GM12878 (cell line): ENCODE measurements around the gene TYRO3. TPM values are rescaled to one million over a fixed set of nuclear protein-coding genes. Genes with fewer than 3 reads are reported as not detected.

ENCODE experiments used
- ATAC-seq: fragments of 200-7000 bp; cut with Tn5 transposase; 3 replicates; pipeline ENCODE4 v1.9.1; 2020; ENCODE audit warnings: mild to moderate bottlenecking, moderate library complexity
- BruUV-seq: library from RNA; stranded (reverse); fragments of 400-500 nt; replicated peaks from 2 replicates; lab custom pipeline; 2021; lab: Mats Ljungman, UMichigan
- CTCF ChIA-PET: fragments of 300-600 bp; sonication (Branson Sonifier 250); formaldehyde crosslinking; extraction: SDS; loops from one replicate; lab custom pipeline; 2021; ENCODE audit warnings: inconsistent platforms; lab: Yijun Ruan, JAX
- POLR2A ChIA-PET: fragments of 350-600 bp; formaldehyde crosslinking; extraction: SDS; loops from one replicate; lab custom pipeline; 2021; ENCODE audit warnings: inconsistent platforms; lab: Charles Lee
- RAD21 ChIA-PET: fragments of 300-600 bp; sonication (Branson Sonifier 250); formaldehyde crosslinking; loops from one replicate; lab custom pipeline; 2023; ENCODE audit warnings: antibody characterized with exemption; ENCODE audit not compliant: unreplicated experiment; lab: Charles Lee
- SMC1A ChIA-PET: fragments of 300-600 bp; sonication (Branson Sonifier 250); formaldehyde crosslinking; loops from one replicate; lab custom pipeline; 2023; ENCODE audit not compliant: unreplicated experiment, uncharacterized antibody; lab: Charles Lee
- DNase-seq: peaks from one replicate; pipeline ENCODE4 v3.0.0-alpha.2; 2011; ENCODE audit warnings: low read depth, low spot score
- FAIRE-seq: peaks from 3 replicates; lab custom pipeline; 2011; peaks lifted over from hg19 to GRCh38; lab: Jason Lieb, UNC
- H2AFZ ChIP-seq: 2 replicates; pipeline ENCODE4 v1.6.0; 2011; ENCODE audit warnings: low read depth, low read length, control low read depth; ENCODE audit not compliant: control insufficient read depth
- H3K27ac ChIP-seq: 2 replicates; pipeline ENCODE4 v1.5.1; 2011; ENCODE audit warnings: control low read depth; ENCODE audit not compliant: control insufficient read depth, insufficient read depth
- H3K27me3 ChIP-seq, 2 experiments: replicated peaks in 1 of 2; 2 replicates each; pipeline versions ENCODE4 v1.6.0 to v1.6.1; 2011; ENCODE audit warnings: low read length in 1 of 2; ENCODE audit not compliant: control insufficient read depth in 2 of 2, insufficient read depth in 2 of 2
- H3K36me3 ChIP-seq, 2 experiments: 2 replicates each; pipeline ENCODE4 v1.5.1; 2011; ENCODE audit warnings: low read length in 1 of 2; ENCODE audit not compliant: control insufficient read depth in 2 of 2, insufficient read depth in 2 of 2
- H3K4me1 ChIP-seq: 2 replicates; pipeline ENCODE4 v1.6.1; 2011; ENCODE audit warnings: mild to moderate bottlenecking, low read length, moderate library complexity, mixed read lengths; ENCODE audit not compliant: control insufficient read depth, insufficient read depth
- H3K4me2 ChIP-seq: 2 replicates; pipeline ENCODE4 v1.6.0; 2011; ENCODE audit warnings: control low read depth; ENCODE audit not compliant: control insufficient read depth, insufficient read depth
- H3K4me3 ChIP-seq: fragments of 200-600 bp; sonication (generic); 2 replicates; pipeline ENCODE4 v1.5.1; 2016
- H3K79me2 ChIP-seq: 2 replicates; pipeline ENCODE4 v1.6.0; 2011; ENCODE audit warnings: low read length; ENCODE audit not compliant: control insufficient read depth, insufficient read depth
- H3K9ac ChIP-seq: 2 replicates; pipeline ENCODE4 v1.8.0; 2011; ENCODE audit warnings: low read length, control low read depth, mixed read lengths; ENCODE audit not compliant: control insufficient read depth, insufficient read depth
- H3K9me3 ChIP-seq: replicated peaks from 3 replicates; pipeline ENCODE4 v1.5.1; 2011; ENCODE audit warnings: mild to moderate bottlenecking, low read length; ENCODE audit not compliant: control insufficient read depth, insufficient read depth
- H4K20me1 ChIP-seq: 2 replicates; pipeline ENCODE4 v1.6.0; 2011; ENCODE audit not compliant: control insufficient read depth, insufficient read depth
- BHLHE40 ChIP-seq, 2 experiments: fragments of 450-650 bp in 1 of 2; IDR thresholded peaks; 2 replicates each; pipeline ENCODE4 v1.6.1; 2011 to 2017; ENCODE audit warnings: low read depth in 2 of 2, borderline replicate concordance in 1 of 2, improper control_type of control experiment in 1 of 2, low read length in 1 of 2, mild to moderate bottlenecking in 1 of 2
- CEBPB ChIP-seq, 2 experiments: fragments of 150-350 bp in 1 of 2; IDR thresholded peaks; 2 replicates each; pipeline ENCODE4 v1.6.1; 2012 to 2014; ENCODE audit warnings: low read depth in 2 of 2, low read length in 2 of 2, borderline replicate concordance in 1 of 2, inconsistent platforms in 1 of 2
- E2F8 ChIP-seq: fragments of 450-650 bp; IDR thresholded peaks from 2 replicates; pipeline ENCODE4 v1.6.1; 2018; ENCODE audit warnings: mild to moderate bottlenecking, low read depth, moderate library complexity; ENCODE audit not compliant: partially characterized antibody
- IKZF2 ChIP-seq, 2 experiments: fragments of 450-650 bp; IDR thresholded peaks; 2 replicates each; pipeline ENCODE4 v1.6.1; 2017; ENCODE audit warnings: mild to moderate bottlenecking in 2 of 2, moderate library complexity in 2 of 2
- IRF5 ChIP-seq: fragments of 450-650 bp; IDR thresholded peaks from 2 replicates; pipeline ENCODE4 v1.6.1; 2017; ENCODE audit warnings: borderline replicate concordance
- WGBS: methylation state at CpG from one replicate; pipeline ENCODE4 v1.1.6; 2016; ENCODE audit warnings: low lambda C conversion rate; ENCODE audit not compliant: insufficient replicate concordance, insufficient coverage; ENCODE audit errors: missing lambda C conversion rate; 5-methylcytosine and 5-hydroxymethylcytosine counted together
- in situ Hi-C: fragments of 300-500 bp; cut with MboI; formaldehyde crosslinking; loops from 9 replicates; pipeline ENCODE4 v1.14.3; 2018; ENCODE audit warnings: mixed read lengths
- intact Hi-C: fragments of 100-400 bp; cut with micrococcal nuclease; formaldehyde crosslinking; loops from one replicate; pipeline ENCODE4 v1.14.2; 2022; ENCODE audit not compliant: unreplicated experiment
- polyA plus RNA-seq, 11 experiments: library from polyadenylated mRNA; depleted of rRNA in 4 of 11; unstranded in 6 of 11; stranded (reverse) in 5 of 11; fragments of >200 nt; fragmentation: Nextera tagmentation in 4 of 11; fragmentation: Illumina TruSeq in 1 of 11; extraction: Ambion mirVana in 4 of 11; extraction: Trizol in 1 of 11; gene quantifications; 1 replicate in 1 of 11; 2 replicates in 10 of 11; pipeline versions ENCODE4 v1.2.1 to v1.2.3, GENCODE V29; 2011 to 2016; ENCODE audit warnings: inconsistent platforms in 2 of 11, missing spikeins in 2 of 11, low read depth in 1 of 11
- total RNA-seq, 4 experiments: library from RNA; depleted of rRNA in 3 of 4; stranded (reverse); fragments of >200 nt in 3 of 4; fragmentation: Illumina TruSeq in 1 of 4; extraction: Trizol in 1 of 4; gene quantifications; 2 replicates each; pipeline versions ENCODE4 v1.2.1 to v1.2.3, GENCODE V29; 2013 to 2021
- TF ChIP-seq, protein P1 (sequence below): fragments of 450-650 bp; IDR thresholded peaks from 2 replicates; pipeline ENCODE4 v1.6.1; 2017; ENCODE audit warnings: mild to moderate bottlenecking, low read depth, inconsistent platforms; ENCODE audit not compliant: poor library complexity, severe bottlenecking

The TYRO3 gene
- total and polyA plus RNA-seq, 10 of the 15 experiments (the other 5 are each of a cell fraction or from before 2014, with no cell fraction given) = 0.06 to 0.28 (median 0.13) TPM; not detected in 4

DNA sequence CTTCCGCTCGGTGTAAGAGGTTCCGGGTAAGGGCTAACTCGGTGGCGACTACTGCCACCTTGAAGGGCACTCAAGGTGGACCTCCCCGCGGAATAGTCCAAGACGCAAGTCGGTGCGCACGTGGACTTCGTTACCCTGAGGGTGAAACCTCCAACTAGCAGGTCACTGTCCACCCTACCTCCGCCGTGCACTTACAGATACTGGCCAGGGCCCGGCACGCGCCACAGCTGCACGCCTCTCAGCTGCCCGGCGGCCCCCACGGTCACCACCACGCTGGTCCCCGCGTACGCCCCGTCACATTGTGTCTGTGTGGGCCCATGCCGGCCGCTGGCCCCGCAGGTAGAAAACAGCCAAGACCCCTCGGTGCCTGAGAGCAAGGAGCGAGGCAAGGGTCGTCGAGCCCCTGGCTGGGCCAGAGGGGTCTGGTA, 46.5 kb upstream of the TYRO3 start:
- H3K27me3 ChIP-seq = peaks cover 5 to 20% of the 10 kb centered on the region in 2 experiments
- TF ChIP-seq BHLHE40 (IDR thresholded peaks at IDR 0.05; ENCODE audit: borderline replicate concordance in 1 of 2, low read depth in 2 of 2, low read length in 1 of 2) (0 out of 4 replicates have a peak, but pooled peaks of 1 of the 2 experiments have one; percentile 36), IRF5 (no peak), E2F8 (no peak), CEBPB (IDR thresholded peaks at IDR 0.05; ENCODE audit: borderline replicate concordance in 1 of 2, low read depth in 2 of 2, low read length in 2 of 2) (no peak), IKZF2 (IDR thresholded peaks at IDR 0.05) (no peak)
- TF ChIP-seq, protein P1, sequence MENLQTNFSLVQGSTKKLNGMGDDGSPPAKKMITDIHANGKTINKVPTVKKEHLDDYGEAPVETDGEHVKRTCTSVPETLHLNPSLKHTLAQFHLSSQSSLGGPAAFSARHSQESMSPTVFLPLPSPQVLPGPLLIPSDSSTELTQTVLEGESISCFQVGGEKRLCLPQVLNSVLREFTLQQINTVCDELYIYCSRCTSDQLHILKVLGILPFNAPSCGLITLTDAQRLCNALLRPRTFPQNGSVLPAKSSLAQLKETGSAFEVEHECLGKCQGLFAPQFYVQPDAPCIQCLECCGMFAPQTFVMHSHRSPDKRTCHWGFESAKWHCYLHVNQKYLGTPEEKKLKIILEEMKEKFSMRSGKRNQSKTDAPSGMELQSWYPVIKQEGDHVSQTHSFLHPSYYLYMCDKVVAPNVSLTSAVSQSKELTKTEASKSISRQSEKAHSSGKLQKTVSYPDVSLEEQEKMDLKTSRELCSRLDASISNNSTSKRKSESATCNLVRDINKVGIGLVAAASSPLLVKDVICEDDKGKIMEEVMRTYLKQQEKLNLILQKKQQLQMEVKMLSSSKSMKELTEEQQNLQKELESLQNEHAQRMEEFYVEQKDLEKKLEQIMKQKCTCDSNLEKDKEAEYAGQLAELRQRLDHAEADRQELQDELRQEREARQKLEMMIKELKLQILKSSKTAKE = no peak
- H3K4me2 ChIP-seq = peak overlapping the region; percentile 96
- SMC1A ChIA-PET = interaction anchor here (1.4 to 2.6 kb wide), 2 partner anchors 30 to 47 kb away, joined by 4 to 11 read pairs; no protein-coding TSS in a partner anchor
- FAIRE-seq (no peak), ATAC-seq (peak; percentile 11), DNase-seq (no peak)
- H3K4me3 ChIP-seq = peak overlapping the region; percentile 67
- POLR2A ChIA-PET = no interaction called here
- CTCF ChIA-PET = interaction anchor here (1.6 kb wide), 1 partner anchor 11 kb away, joined by 3 read pairs; no protein-coding TSS in a partner anchor
- H3K79me2 ChIP-seq = no peaks in the 10 kb centered on the region
- no peak overlapping the region; the same call in 1 of the 2 replicates for H2AFZ ChIP-seq
- in situ Hi-C loops = no loop called here
- H3K9ac ChIP-seq = no peak overlapping the region
- 0 out of 4 replicates have a peak, but pooled peaks cover 0 to 3% of the 10 kb centered on the region in 2 experiments for H3K36me3 ChIP-seq
- RAD21 ChIA-PET = interaction anchor here (2.6 kb wide), 1 partner anchor 47 kb away, joined by 11 read pairs; no protein-coding TSS in a partner anchor
- BruUV-seq = no TSS peak
- H4K20me1 ChIP-seq = no peaks in the 10 kb centered on the region
- peaks cover 23% of the 10 kb centered on the region for H3K4me1 ChIP-seq
- intact Hi-C loops = no loop called here
- 42% methylated on average over 29 of the region's 33 CpGs for WGBS
- H3K27ac ChIP-seq = no peak overlapping the region
- H3K9me3 ChIP-seq = no peaks in the 10 kb centered on the region
